Subcutaneous abdominal adipose tissue (tissue), 5 donors: ENCODE measurements around the gene RPS6KB1.
"Not testable (repeated sequence)": the region's sequence is repeated elsewhere in the genome, so short reads cannot be mapped to it uniquely, and the experiment has no call there.

ENCODE experiments used
- H3K27ac ChIP-seq: one replicate; pipeline ENCODE4 v1.7.0; 2013; ENCODE audit warnings: low read depth, mild to moderate bottlenecking, inconsistent platforms, low read length, moderate library complexity
- H3K27me3 ChIP-seq, 5 donors: one replicate each; pipeline ENCODE4 v1.7.0; 2013; ENCODE audit warnings: low read length in 5 of 5, inconsistent platforms in 1 of 5; ENCODE audit not compliant: control insufficient read depth in 5 of 5, insufficient read depth in 4 of 5
- H3K36me3 ChIP-seq, 5 donors: one replicate each; pipeline ENCODE4 v1.7.0; 2013; ENCODE audit warnings: low read length in 5 of 5; ENCODE audit not compliant: control insufficient read depth in 5 of 5, insufficient read depth in 5 of 5
- H3K4me1 ChIP-seq, 5 donors: one replicate each; pipeline ENCODE4 v1.7.0; 2013; ENCODE audit warnings: low read length in 5 of 5, mild to moderate bottlenecking in 3 of 5, moderate library complexity in 1 of 5; ENCODE audit not compliant: control insufficient read depth in 5 of 5, insufficient read depth in 5 of 5
- H3K4me3 ChIP-seq, 5 donors: one replicate each; pipeline ENCODE4 v1.7.0; 2013; ENCODE audit warnings: low read length in 5 of 5, low read depth in 1 of 5
- H3K9ac ChIP-seq, 5 donors: one replicate each; pipeline ENCODE4 v1.7.0; 2013; ENCODE audit warnings: low read length in 5 of 5, mild to moderate bottlenecking in 4 of 5, moderate library complexity in 3 of 5
- H3K9me3 ChIP-seq, 5 donors: one replicate each; pipeline ENCODE4 v1.7.0; 2013; ENCODE audit warnings: low read length in 5 of 5; ENCODE audit not compliant: control insufficient read depth in 5 of 5
- donor health status: healthy.
- donor health status: healthy.
- donor health status: healthy.
- donor health status: healthy.
- donor health status: healthy.

Gene RPS6KB1

GRCh38 chr17:59870482-59870881 lies 22.4 kb upstream of the RPS6KB1 start:
- Histone ChIP-seq H3K27me3 (no peaks in the 10 kb centered on the region), H3K4me3 (no peak overlapping the region), H3K27ac (no peak overlapping the region), H3K9ac (no peak overlapping the region), H3K36me3 (peaks cover 3 to 26% (median 10%) of the 10 kb centered on the region in 5 donors), H3K9me3 (no peaks in the 10 kb centered on the region), H3K4me1 (no peaks in the 10 kb centered on the region)

GRCh38 chr17:59872351-59872750 lies 20.6 kb upstream of the RPS6KB1 start:
- H3K27ac ChIP-seq = no peak overlapping the region
- H3K9ac ChIP-seq = no peak overlapping the region
- H3K36me3 ChIP-seq = peaks cover 3 to 35% (median 19%) of the 10 kb centered on the region in 5 donors
- no peak overlapping the region for H3K4me3 ChIP-seq
- no peaks in the 10 kb centered on the region for H3K4me1 ChIP-seq
- no peaks in the 10 kb centered on the region for H3K9me3 ChIP-seq
- no peaks in the 10 kb centered on the region for H3K27me3 ChIP-seq

GRCh38 chr17:59873414-59873813 lies 19.5 kb upstream of the RPS6KB1 start:
- peaks cover 8 to 41% (median 21%) of the 10 kb centered on the region in 5 donors for H3K36me3 ChIP-seq
- H3K9me3 ChIP-seq, H3K27me3 ChIP-seq, H3K27ac ChIP-seq, H3K4me3 ChIP-seq, H3K9ac ChIP-seq, H3K4me1 ChIP-seq: not testable (repeated sequence)

GRCh38 chr17:59874376-59874775 lies 18.5 kb upstream of the RPS6KB1 start:
- Histone ChIP-seq H3K9me3 (no peaks in the 10 kb centered on the region), H3K4me3 (no peak overlapping the region), H3K27ac (no peak overlapping the region), H3K9ac (no peak overlapping the region), H3K27me3 (no peaks in the 10 kb centered on the region), H3K36me3 (peaks cover 8 to 44% (median 25%) of the 10 kb centered on the region in 5 donors), H3K4me1 (no peaks in the 10 kb centered on the region)

- no peaks in the 10 kb centered on the region for H3K9me3 ChIP-seq
- no peaks in the 10 kb centered on the region for H3K4me1 ChIP-seq
- H3K9ac ChIP-seq = no peak overlapping the region
- no peak overlapping the region for H3K27ac ChIP-seq
- no peak overlapping the region for H3K4me3 ChIP-seq
- H3K27me3 ChIP-seq = no peaks in the 10 kb centered on the region
- peaks cover 11 to 47% (median 26%) of the 10 kb centered on the region in 5 donors for H3K36me3 ChIP-seq
Observed at GRCh38 chr17:59876107-59876506, 16.8 kb upstream of the RPS6KB1 start.

- no peaks in the 10 kb centered on the region for H3K4me1 ChIP-seq
- no peak overlapping the region for H3K9ac ChIP-seq
- peaks cover 11 to 52% (median 29%) of the 10 kb centered on the region in 5 donors for H3K36me3 ChIP-seq
- H3K4me3 ChIP-seq = no peak overlapping the region
- H3K27ac ChIP-seq = no peak overlapping the region
- no peaks in the 10 kb centered on the region for H3K9me3 ChIP-seq
- no peaks in the 10 kb centered on the region for H3K27me3 ChIP-seq
Observed at GRCh38 chr17:59877965-59878364, 15.0 kb upstream of the RPS6KB1 start.

- no peaks in the 10 kb centered on the region for H3K27me3 ChIP-seq
- H3K27ac ChIP-seq = no peak overlapping the region
- H3K9me3 ChIP-seq = no peaks in the 10 kb centered on the region
- peaks cover 11 to 51% (median 30%) of the 10 kb centered on the region in 5 donors for H3K36me3 ChIP-seq
- no peaks in the 10 kb centered on the region for H3K4me1 ChIP-seq
- H3K9ac ChIP-seq = no peak overlapping the region
- no peak overlapping the region for H3K4me3 ChIP-seq
Observed at GRCh38 chr17:59878624-59879023, 14.3 kb upstream of the RPS6KB1 start.

GRCh38 chr17:59884861-59885260 lies 8.1 kb upstream of the RPS6KB1 start:
- Histone ChIP-seq H3K9ac (no peak overlapping the region), H3K4me3 (no peak overlapping the region), H3K9me3 (no peaks in the 10 kb centered on the region), H3K4me1 (no peaks in the 10 kb centered on the region), H3K36me3 (peaks cover 15 to 49% (median 30%) of the 10 kb centered on the region in 5 donors), H3K27me3 (no peaks in the 10 kb centered on the region), H3K27ac (no peak overlapping the region)

GRCh38 chr17:59888145-59888750 lies 4.7 kb upstream of the RPS6KB1 start:
- H3K27me3 ChIP-seq = no peaks in the 10 kb centered on the region
- H3K4me3 ChIP-seq = no peak overlapping the region
- H3K27ac ChIP-seq = no peak overlapping the region
- H3K36me3 ChIP-seq = peaks cover 11 to 36% (median 27%) of the 10 kb centered on the region in 5 donors
- H3K9me3 ChIP-seq = no peaks in the 10 kb centered on the region
- H3K4me1 ChIP-seq = peaks cover 0 to 12% (median 12%) of the 10 kb centered on the region in 5 donors
- H3K9ac ChIP-seq = no peak overlapping the region

GRCh38 chr17:59890720-59891119 lies 2.2 kb upstream of the RPS6KB1 start:
- no peaks in the 10 kb centered on the region for H3K9me3 ChIP-seq
- H3K4me3 ChIP-seq = no peak overlapping the region
- H3K4me1 ChIP-seq = peaks cover 0 to 27% (median 23%) of the 10 kb centered on the region in 5 donors
- no peaks in the 10 kb centered on the region for H3K27me3 ChIP-seq
- H3K36me3 ChIP-seq = peaks cover 4 to 16% (median 10%) of the 10 kb centered on the region in 5 donors
- no peak overlapping the region for H3K9ac ChIP-seq
- H3K27ac ChIP-seq = no peak overlapping the region
